Activated T-cell treated with anti-CD3 and anti-CD28 coated beads for 48 hours (primary cell): ENCODE results near the gene USP37.

Experiments used
- DNase-seq: peaks from one replicate; pipeline ENCODE4 v3.0.0-alpha.2; 2020; ENCODE audit warnings: low read depth

Gene USP37

DNA sequence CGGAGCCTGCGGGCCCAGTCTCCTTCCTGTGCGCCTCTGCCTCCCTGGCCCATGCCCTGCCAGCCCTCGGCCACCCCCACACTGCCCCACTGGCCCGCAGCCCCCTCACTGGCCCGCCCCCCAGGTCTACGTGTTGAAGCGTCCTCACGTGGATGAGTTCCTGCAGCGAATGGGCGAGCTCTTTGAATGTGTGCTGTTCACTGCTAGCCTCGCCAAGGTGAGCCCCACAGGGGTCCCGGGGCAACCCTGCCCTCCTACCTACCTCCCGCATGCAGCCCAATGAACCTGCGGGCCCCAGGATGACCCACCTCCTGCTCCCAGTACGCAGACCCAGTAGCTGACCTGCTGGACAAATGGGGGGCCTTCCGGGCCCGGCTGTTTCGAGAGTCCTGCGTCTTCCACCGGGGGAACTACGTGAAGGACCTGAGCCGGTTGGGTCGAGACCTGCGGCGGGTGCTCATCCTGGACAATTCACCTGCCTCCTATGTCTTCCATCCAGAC is 165.2 kb downstream of the USP37 start:
- no peak for DNase-seq

DNA sequence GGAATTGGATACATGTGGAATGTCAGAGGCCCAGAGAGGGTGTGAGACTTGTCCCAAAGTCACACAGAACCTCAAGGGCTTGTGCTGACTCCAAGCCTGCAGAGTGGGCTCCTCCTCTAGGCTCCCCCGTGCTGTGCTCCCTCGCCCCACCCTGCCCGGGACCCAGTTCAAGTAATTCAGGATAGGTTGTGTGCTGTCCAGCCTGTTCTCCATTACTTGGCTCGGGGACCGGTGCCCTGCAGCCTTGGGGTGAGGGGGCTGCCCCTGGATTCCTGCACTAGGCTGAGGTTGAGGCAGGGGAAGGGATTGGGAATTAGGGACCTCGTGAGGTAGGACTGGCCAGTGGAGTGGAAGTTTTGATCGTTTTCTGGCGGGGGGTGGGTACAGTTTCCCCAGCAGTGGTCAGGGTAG is 165.7 kb downstream of the USP37 start:
- DNase-seq = no peak

DNA sequence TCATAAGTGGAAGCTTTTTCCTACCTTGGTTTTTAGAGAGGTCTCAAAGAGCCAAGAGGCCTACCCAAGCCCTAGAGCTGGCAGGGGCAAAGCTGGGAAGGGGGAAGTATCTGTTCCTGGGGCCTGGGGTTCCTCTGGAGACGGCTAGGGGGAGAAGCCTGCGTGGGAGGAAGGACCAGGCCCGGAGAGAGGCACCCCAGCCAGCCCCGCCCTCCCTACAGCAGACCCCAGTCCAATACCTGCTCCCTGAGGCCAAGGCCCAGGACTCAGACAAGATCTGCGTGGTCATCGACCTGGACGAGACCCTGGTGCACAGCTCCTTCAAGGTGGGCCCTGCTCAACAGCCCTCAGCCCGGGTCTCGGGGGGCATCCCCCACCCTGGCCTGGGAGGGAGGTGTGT is 166.3 kb downstream of the USP37 start:
- DNase-seq = no peak

DNA sequence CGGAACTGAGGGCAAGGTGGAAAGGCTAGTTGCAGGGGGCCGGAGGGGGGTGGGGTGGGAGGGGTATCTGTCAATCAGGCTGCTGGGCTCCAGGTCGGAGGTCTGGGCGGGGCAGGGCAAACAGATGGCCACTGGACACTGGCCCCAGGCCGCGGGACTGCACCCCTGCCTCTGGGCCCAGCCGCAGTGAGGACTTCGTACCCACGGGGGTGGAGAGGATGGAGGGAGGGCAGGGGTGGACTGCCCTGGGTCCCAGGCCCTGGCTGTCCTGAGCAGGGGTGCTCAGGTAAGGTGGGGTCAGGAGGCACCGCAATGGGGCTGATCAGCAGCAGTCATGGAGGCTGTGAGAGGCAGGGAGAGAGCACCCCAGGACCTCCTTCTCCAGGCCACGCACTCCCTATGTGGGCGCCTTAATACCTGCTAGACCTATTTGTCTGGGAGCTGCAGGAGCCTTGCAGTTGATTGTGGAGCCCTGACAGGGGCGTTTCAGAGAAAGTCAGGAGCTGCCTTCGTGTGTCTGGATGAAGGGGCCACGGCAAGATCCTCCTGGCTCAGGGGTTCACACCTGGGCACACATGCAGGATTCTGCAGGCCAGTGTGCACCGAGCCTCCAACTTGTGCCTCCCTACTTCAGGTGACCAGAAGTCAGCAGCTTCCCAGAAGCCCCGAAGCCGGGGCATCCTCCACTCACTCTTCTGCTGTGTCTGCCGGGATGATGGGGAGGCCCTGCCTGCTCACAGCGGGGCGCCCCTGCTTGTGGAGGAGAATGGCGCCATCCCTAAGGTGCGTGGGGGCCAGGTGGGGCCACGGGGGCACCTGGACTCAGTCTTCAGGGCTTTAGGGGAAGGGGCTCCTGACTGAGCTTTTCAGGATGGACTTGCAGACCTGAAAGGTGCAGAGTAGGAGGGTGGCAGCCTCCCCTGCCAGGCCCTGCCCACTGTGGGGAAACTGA is 166.9 kb downstream of the USP37 start:
- DNase-seq = no peak
